Endothelial cell of umbilical vein (primary cell): Measurements from ENCODE around the gene PTOV1. TPM values are rescaled to one million over a fixed set of nuclear protein-coding genes. Genes with fewer than 3 reads are reported as not detected.

Source experiments
- BruUV-seq: library from RNA; stranded (reverse); fragments of 400-500 nt; replicated peaks from 2 replicates; lab custom pipeline; 2021; lab: Mats Ljungman, UMichigan
- CTCF ChIA-PET: fragments of 300-600, 350-600 bp; sonication (Branson Sonifier 250); formaldehyde crosslinking; loops from one replicate; lab custom pipeline; 2021; ENCODE audit warnings: antibody characterized with exemption, inconsistent platforms; lab: Charles Lee
- POLR2A ChIA-PET: fragments of 300-600, 350-600 bp; sonication (Branson Sonifier 250); formaldehyde crosslinking; loops from one replicate; lab custom pipeline; 2021; ENCODE audit warnings: antibody characterized with exemption, inconsistent platforms; lab: Charles Lee
- DNase-seq: peaks from one replicate; pipeline ENCODE4 v3.0.0-alpha.2; 2011; ENCODE audit warnings: low read depth, low spot score
- FAIRE-seq: peaks from 2 replicates; lab custom pipeline; 2011; peaks lifted over from hg19 to GRCh38; lab: Jason Lieb, UNC
- H2AFZ ChIP-seq: 2 replicates; pipeline ENCODE4 v1.6.0; 2012; ENCODE audit warnings: low read depth, low read length, control low read depth, inconsistent platforms
- H3K27ac ChIP-seq: 2 replicates; pipeline ENCODE4 v1.5.1; 2011; ENCODE audit warnings: low read depth, mild to moderate bottlenecking, control low read depth, low read length, moderate library complexity; ENCODE audit not compliant: insufficient read depth
- H3K27me3 ChIP-seq, 2 experiments: 2 replicates each; pipeline versions ENCODE4 v1.6.0 to v1.6.1; 2011; ENCODE audit warnings: low read length in 2 of 2, mixed read lengths in 1 of 2; ENCODE audit not compliant: control insufficient read depth in 2 of 2, insufficient read depth in 2 of 2
- H3K36me3 ChIP-seq, 2 experiments: 2 replicates in 1 of 2; 3 replicates in 1 of 2; pipeline ENCODE4 v1.5.1; 2011; ENCODE audit warnings: low read length in 2 of 2, mild to moderate bottlenecking in 1 of 2, moderate library complexity in 1 of 2; ENCODE audit not compliant: control insufficient read depth in 2 of 2, insufficient read depth in 2 of 2; ENCODE audit errors: extremely low read depth in 1 of 2
- H3K4me1 ChIP-seq: 3 replicates; pipeline ENCODE4 v1.5.1; 2011; ENCODE audit warnings: mild to moderate bottlenecking, low read length; ENCODE audit not compliant: control insufficient read depth, insufficient read depth; ENCODE audit errors: extremely low read depth
- H3K4me2 ChIP-seq: 2 replicates; pipeline ENCODE4 v1.6.1; 2011; ENCODE audit warnings: low read length, control low read depth, mixed read lengths; ENCODE audit not compliant: insufficient read depth
- H3K4me3 ChIP-seq, 3 experiments: fragments of 200-600 bp in 1 of 3; sonication (generic), shearing (Covaris generic) in 1 of 3; replicated peaks in 1 of 3; 2 replicates each; pipeline ENCODE4 v1.5.1; 2011 to 2016; ENCODE audit warnings: control low read depth in 3 of 3, low read length in 3 of 3, mild to moderate bottlenecking in 2 of 3, inconsistent platforms in 1 of 3, low read depth in 1 of 3, moderate library complexity in 1 of 3; ENCODE audit not compliant: insufficient read depth in 1 of 3
- H3K79me2 ChIP-seq: 2 replicates; pipeline ENCODE4 v1.6.0; 2012; ENCODE audit warnings: low read length, inconsistent platforms; ENCODE audit not compliant: control insufficient read depth, insufficient read depth
- H3K9ac ChIP-seq: replicated peaks from 2 replicates; pipeline ENCODE3; 2011; ENCODE audit warnings: low read length, control low read depth; ENCODE audit not compliant: insufficient read depth; ENCODE audit errors: extremely low read depth
- H3K9me1 ChIP-seq: replicated peaks from 3 replicates; pipeline ENCODE4 v1.6.0; 2011; ENCODE audit warnings: mild to moderate bottlenecking, low read length; ENCODE audit not compliant: control insufficient read depth, insufficient read depth; ENCODE audit errors: extremely low read depth
- H3K9me3 ChIP-seq: replicated peaks from 2 replicates; pipeline ENCODE4 v1.5.1; 2012; ENCODE audit warnings: low read length, inconsistent platforms; ENCODE audit not compliant: control insufficient read depth, insufficient read depth
- H4K20me1 ChIP-seq: replicated peaks from 2 replicates; pipeline ENCODE3; 2011; ENCODE audit warnings: mild to moderate bottlenecking, low read length; ENCODE audit not compliant: control insufficient read depth, insufficient read depth; ENCODE audit errors: extremely low read depth
- EZH2 ChIP-seq: IDR thresholded peaks from 2 replicates; pipeline ENCODE4 v1.6.1; 2012; ENCODE audit warnings: borderline replicate concordance, low read depth, mild to moderate bottlenecking, moderate library complexity, low read length, inconsistent platforms; ENCODE audit not compliant: severe bottlenecking
- FOS ChIP-seq: IDR thresholded peaks from 2 replicates; pipeline ENCODE4 v1.6.1; 2011; ENCODE audit warnings: mild to moderate bottlenecking, low read length, moderate library complexity, borderline replicate concordance; ENCODE audit not compliant: insufficient read depth
- GATA2 ChIP-seq: IDR thresholded peaks from 2 replicates; pipeline ENCODE4 v1.7.0; 2011; ENCODE audit warnings: low read depth, mild to moderate bottlenecking, moderate library complexity, mixed read lengths, low read length; ENCODE audit not compliant: insufficient read length, insufficient read depth
- JUN ChIP-seq: IDR thresholded peaks from 2 replicates; pipeline ENCODE4 v1.6.1; 2011; ENCODE audit warnings: borderline replicate concordance, low read depth; ENCODE audit not compliant: insufficient read length, insufficient read depth
- MYC ChIP-seq: IDR thresholded peaks from one replicate; pipeline ENCODE4 v1.6.1; 2011; ENCODE audit warnings: mild to moderate bottlenecking, low read depth, low read length
- POLR2A ChIP-seq: IDR thresholded peaks from 2 replicates; pipeline ENCODE4 v1.6.1; 2012; ENCODE audit warnings: low read depth, mild to moderate bottlenecking, control low read depth, low read length
- POLR2AphosphoS5 ChIP-seq: IDR thresholded peaks from 2 replicates; pipeline ENCODE4 v1.6.1; 2012; ENCODE audit warnings: low read depth, mild to moderate bottlenecking, control low read depth, low read length, moderate library complexity; ENCODE audit not compliant: insufficient read depth
- dilution Hi-C: fragments of 300-500 bp; cut with MboI; formaldehyde crosslinking; loops from one replicate; pipeline ENCODE4 v1.15.0; 2019; ENCODE audit warnings: low sequenced_read_pairs; ENCODE audit not compliant: extremely low pct_ligation_motif_present
- intact Hi-C: fragments of 100-400 bp; cut with micrococcal nuclease; formaldehyde crosslinking; loops from one replicate; pipeline ENCODE4 v1.10.0; 2022
- polyA plus RNA-seq, 4 experiments: library from polyadenylated mRNA; depleted of rRNA in 3 of 4; stranded (reverse) in 3 of 4; unstranded in 1 of 4; fragments of >200 nt; gene quantifications; 2 replicates each; pipeline versions ENCODE4 v1.2.1 to v1.2.3, GENCODE V29; 2011 to 2012; ENCODE audit warnings: missing spikeins in 1 of 4
- total RNA-seq: library from RNA; stranded (reverse); gene quantifications from 2 replicates; pipeline ENCODE4 v1.2.3, GENCODE V29; 2021
- TF ChIP-seq, protein P1 (sequence below): IDR thresholded peaks from 2 replicates; pipeline ENCODE4 v1.6.1; 2011; ENCODE audit not compliant: insufficient read depth, insufficient read length
- TF ChIP-seq, protein P2 (sequence below), 2 donors: IDR thresholded peaks; 1 replicate in 1 of 2; 2 replicates in 1 of 2; pipeline ENCODE4 v1.5.1; 2011; ENCODE audit warnings: low read length in 2 of 2, mild to moderate bottlenecking in 2 of 2, moderate library complexity in 2 of 2, control low read depth in 1 of 2, inconsistent platforms in 1 of 2, low read depth in 1 of 2; ENCODE audit not compliant: insufficient read depth in 1 of 2; ENCODE audit errors: extremely low read depth in 1 of 2

PTOV1 gene
- total and polyA plus RNA-seq, 2 donors (not counting 3 experiments of a cell fraction or from before 2014, with no cell fraction given): 116 to 184 TPM

DNA sequence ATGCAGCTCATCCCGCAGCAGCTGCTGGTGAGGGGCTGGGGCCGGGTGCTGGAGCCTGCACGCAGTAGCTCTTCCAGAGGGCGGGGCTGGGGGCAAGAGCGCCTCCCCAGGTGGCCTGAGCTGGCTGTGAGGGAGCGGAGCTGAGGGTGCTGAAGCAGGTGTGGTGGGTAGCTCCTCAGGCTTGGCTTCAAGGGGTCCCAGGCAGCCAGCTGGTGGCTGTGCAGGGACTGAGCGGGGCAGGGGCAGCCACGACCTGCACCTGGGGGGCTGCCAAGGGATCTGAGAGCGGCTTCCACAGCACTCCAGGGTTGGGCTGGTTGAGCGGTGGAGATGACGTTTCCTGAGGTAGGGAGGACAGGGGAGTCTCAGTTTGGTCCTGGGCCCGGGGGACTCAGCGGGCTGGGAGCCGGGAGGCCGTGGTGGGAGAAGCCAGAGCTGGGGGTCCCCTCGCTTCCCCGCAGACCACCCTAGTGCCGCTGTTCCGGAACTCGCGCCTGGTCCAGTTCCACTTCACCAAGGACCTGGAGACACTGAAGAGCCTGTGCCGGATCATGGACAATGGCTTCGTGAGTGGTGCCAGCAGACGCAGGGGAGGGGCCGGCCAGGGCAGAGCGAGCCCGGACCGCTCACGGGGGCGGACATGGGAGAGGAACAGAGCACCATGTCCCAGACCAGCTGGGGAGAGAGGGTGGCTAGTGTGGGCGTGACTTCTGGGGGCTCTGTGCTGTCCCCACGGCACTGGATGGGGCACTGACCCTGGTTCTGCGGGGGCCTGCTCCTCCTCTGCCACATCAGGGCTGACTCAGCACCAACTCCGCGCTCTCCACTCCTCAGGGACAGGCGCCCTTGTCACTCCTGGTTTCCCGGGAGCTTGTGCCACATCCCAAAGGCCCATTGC, 7.4 kb downstream of the PTOV1 start:
- H3K4me2 ChIP-seq: no peak overlapping the region
- no peak overlapping the region for H2AFZ ChIP-seq
- no peaks in the 10 kb centered on the region for H4K20me1 ChIP-seq
- no peaks in the 10 kb centered on the region for H3K9me1 ChIP-seq
- peaks cover 12% of the 10 kb centered on the region for H3K4me1 ChIP-seq
- intact Hi-C loops (no loop called here), dilution Hi-C loops (no loop called here)
- BruUV-seq: no TSS peak
- FAIRE-seq: no peak
- H3K4me3 ChIP-seq: no peak overlapping the region
- no peak overlapping the region for H3K27ac ChIP-seq
- POLR2A ChIA-PET: interaction anchor here (0.6 to 1.6 kb wide), 3 partner anchors 11 to 50 kb away, joined by 3 to 4 read pairs (median 4); no protein-coding TSS in a partner anchor
- H3K36me3 ChIP-seq: peaks cover 2 to 55% of the 10 kb centered on the region in 2 experiments
- H3K27me3 ChIP-seq: no peaks in the 10 kb centered on the region
- CTCF ChIA-PET: interaction anchor here (1.4 kb wide), 1 partner anchor 11 kb away, joined by 5 read pairs; no protein-coding TSS in a partner anchor
- no peaks in the 10 kb centered on the region for H3K9me3 ChIP-seq
- no peak for DNase-seq
- H3K79me2 ChIP-seq: peaks cover 10% of the 10 kb centered on the region
- no peak overlapping the region for H3K9ac ChIP-seq
- TF ChIP-seq FOS (no peak), GATA2 (no peak), JUN (no peak), POLR2A (peak; percentile 17), MYC (no peak), EZH2 (no peak), POLR2AphosphoS5 (peak; percentile 37)
- TF ChIP-seq, protein P1, sequence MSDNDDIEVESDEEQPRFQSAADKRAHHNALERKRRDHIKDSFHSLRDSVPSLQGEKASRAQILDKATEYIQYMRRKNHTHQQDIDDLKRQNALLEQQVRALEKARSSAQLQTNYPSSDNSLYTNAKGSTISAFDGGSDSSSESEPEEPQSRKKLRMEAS: no peak
- TF ChIP-seq, protein P2, sequence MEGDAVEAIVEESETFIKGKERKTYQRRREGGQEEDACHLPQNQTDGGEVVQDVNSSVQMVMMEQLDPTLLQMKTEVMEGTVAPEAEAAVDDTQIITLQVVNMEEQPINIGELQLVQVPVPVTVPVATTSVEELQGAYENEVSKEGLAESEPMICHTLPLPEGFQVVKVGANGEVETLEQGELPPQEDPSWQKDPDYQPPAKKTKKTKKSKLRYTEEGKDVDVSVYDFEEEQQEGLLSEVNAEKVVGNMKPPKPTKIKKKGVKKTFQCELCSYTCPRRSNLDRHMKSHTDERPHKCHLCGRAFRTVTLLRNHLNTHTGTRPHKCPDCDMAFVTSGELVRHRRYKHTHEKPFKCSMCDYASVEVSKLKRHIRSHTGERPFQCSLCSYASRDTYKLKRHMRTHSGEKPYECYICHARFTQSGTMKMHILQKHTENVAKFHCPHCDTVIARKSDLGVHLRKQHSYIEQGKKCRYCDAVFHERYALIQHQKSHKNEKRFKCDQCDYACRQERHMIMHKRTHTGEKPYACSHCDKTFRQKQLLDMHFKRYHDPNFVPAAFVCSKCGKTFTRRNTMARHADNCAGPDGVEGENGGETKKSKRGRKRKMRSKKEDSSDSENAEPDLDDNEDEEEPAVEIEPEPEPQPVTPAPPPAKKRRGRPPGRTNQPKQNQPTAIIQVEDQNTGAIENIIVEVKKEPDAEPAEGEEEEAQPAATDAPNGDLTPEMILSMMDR (IDR thresholded peaks at IDR 0.05; ENCODE audit: extremely low read depth in 1 of 2, insufficient read depth in 1 of 2, low read depth in 1 of 2, low read length in 2 of 2): no peak
